GM19351 (cell line): ENCODE results near the gene CDCA5.

Experiments used
- ATAC-seq: cut with Tn5 transposase; IDR thresholded peaks from one replicate; pipeline ENCODE4 v1.9.1; 2021; ENCODE audit warnings: mild to moderate bottlenecking, moderate library complexity; ENCODE audit not compliant: unreplicated experiment

Gene CDCA5

GRCh38 chr11:65047581-65048422 is 36.0 kb downstream of the CDCA5 start:
- ATAC-seq: no peak

GRCh38 chr11:65045728-65046127 is 38.1 kb downstream of the CDCA5 start:
- no peak for ATAC-seq

GRCh38 chr11:65045061-65045460 is 38.8 kb downstream of the CDCA5 start:
- ATAC-seq: no peak

GRCh38 chr11:65043881-65044501 is 39.8 kb downstream of the CDCA5 start:
- ATAC-seq: no peak

GRCh38 chr11:65042891-65043290 is 40.9 kb downstream of the CDCA5 start:
- ATAC-seq: no peak

- ATAC-seq: peak; percentile 86
These were observed 42.8 kb downstream of the CDCA5 start, which contains the start of gene SAC3D1 for GRCh38 chr11:65040847-65041622. Gene SAC3D1 (plus strand): TSS chr11:65041210. CDS start chr11:65041293, 83 bp downstream.

- ATAC-seq: no peak
These were observed 43.4 kb downstream of the CDCA5 start for GRCh38 chr11:65040520-65040846.

- no peak for ATAC-seq
These were observed 46.9 kb downstream of the CDCA5 start for GRCh38 chr11:65036931-65037330.

GRCh38 chr11:65035579-65035978 is 48.3 kb downstream of the CDCA5 start:
- ATAC-seq: no peak

GRCh38 chr11:65034423-65034822 is 49.4 kb downstream of the CDCA5 start:
- no peak for ATAC-seq

- no peak for ATAC-seq
These were observed 51.6 kb downstream of the CDCA5 start for GRCh38 chr11:65032216-65032615.
